Measurements from ENCODE around the gene RSRP1.

Gene RSRP1

DNA sequence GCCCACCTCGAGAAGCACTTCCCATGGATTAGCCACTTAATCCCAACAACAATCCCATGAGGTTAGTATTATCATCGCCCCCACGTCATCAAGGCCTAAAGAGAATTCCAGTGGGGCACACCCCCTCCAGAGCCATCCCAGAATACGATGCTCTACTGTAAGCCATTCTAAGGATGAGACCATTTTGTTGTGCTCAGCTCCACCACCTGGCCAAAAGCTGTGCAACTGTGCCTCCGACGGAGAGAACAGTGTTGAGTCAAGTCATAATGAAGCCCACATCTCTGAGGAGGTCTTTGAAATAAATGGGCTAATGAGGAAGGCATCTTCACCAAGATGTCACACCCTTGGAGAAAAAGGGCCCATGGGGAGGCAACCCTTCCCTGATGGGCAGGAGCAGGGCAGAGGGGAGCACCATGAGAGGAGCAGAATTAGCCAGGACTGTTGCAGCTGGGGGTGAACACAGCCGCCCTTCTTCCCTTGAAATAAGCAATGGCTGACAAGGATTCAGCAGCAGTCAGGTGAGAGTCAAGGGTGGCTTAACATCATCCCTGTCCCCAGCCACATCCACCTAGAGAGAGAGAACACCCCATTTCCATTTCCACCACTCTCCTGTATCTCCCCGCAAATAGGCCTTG lies 29.5 kb downstream of the RSRP1 start:
- DNase-seq (ENCODE audit: low read depth, low spot score): no peak

- DNase-seq (ENCODE audit: low read depth, low spot score): no peak
Measured at GRCh38 chr1:25217015-25217414, 30.2 kb downstream of the RSRP1 start.

DNA sequence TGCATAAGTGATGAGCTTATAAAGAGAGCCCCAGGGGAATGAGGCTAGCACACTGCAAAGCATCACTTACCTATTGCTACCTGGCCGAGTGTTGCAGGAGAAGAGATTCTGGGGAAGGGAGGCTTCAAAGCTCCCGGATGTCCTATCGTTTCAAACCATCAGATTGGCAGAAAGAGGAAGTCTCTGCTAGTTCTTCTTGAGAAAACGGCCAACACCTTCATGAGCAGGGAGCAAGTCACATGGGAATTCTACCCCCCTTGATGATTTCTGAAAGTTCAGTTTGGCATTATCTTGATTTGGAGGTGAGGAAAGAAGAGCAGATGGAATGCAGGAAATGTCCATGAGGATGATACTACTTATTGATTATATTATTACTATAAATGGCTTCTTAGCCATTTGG lies 31.1 kb downstream of the RSRP1 start:
- no peak for DNase-seq (ENCODE audit: low read depth, low spot score)

GRCh38 chr1:25212725-25213124 lies 34.5 kb downstream of the RSRP1 start:
- no peak for DNase-seq (ENCODE audit: low read depth, low spot score)

- DNase-seq (ENCODE audit: low read depth, low spot score): no peak
Measured at GRCh38 chr1:25210728-25211127, 36.5 kb downstream of the RSRP1 start.

DNA sequence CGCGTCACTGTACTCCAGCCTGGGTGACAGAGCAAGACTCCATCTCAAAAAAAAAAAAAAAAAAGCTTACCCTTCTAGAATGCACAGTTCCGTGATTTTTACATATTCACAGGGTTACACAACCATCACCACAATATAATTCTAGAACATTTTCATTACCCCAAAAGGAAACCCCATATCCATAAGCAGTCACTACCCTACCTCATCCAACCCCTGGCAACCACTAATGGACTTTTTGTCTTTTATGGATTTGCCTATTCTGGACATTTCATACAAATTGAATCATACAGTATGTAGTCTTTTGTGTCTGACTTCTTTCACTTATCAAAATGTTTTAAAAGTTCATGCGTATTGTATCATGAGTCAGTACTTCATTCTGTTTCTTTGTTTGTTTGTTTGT lies 37.7 kb downstream of the RSRP1 start:
- DNase-seq (ENCODE audit: low read depth, low spot score): no peak

- DNase-seq (ENCODE audit: low read depth, low spot score): no peak
Measured at GRCh38 chr1:25208561-25209222, 38.6 kb downstream of the RSRP1 start.

- DNase-seq (ENCODE audit: low read depth, low spot score): no peak
Measured at GRCh38 chr1:25208092-25208491, 39.2 kb downstream of the RSRP1 start.

DNA sequence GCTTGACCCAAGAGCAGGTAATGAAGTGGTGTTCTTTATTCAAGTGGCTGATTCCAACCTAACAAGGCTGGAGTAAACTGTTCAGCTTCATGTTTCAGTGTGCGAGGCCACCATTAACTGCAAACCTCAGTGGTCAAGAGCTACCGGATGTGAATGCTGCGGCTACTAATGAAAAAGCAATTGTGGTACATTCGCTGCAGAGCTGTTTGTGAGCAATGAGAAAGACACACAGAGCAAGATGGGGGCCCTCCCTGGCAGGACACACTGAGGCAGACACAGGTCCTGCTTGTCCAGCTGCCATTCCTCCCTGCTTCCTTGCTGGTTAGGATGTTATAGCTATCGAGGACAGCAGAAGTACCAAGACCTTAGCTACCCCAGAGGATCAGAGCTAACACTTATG lies 41.1 kb downstream of the RSRP1 start:
- no peak for DNase-seq (ENCODE audit: low read depth, low spot score)

- DNase-seq (ENCODE audit: low read depth, low spot score): no peak
Measured at GRCh38 chr1:25205786-25206185, 41.5 kb downstream of the RSRP1 start.

DNA sequence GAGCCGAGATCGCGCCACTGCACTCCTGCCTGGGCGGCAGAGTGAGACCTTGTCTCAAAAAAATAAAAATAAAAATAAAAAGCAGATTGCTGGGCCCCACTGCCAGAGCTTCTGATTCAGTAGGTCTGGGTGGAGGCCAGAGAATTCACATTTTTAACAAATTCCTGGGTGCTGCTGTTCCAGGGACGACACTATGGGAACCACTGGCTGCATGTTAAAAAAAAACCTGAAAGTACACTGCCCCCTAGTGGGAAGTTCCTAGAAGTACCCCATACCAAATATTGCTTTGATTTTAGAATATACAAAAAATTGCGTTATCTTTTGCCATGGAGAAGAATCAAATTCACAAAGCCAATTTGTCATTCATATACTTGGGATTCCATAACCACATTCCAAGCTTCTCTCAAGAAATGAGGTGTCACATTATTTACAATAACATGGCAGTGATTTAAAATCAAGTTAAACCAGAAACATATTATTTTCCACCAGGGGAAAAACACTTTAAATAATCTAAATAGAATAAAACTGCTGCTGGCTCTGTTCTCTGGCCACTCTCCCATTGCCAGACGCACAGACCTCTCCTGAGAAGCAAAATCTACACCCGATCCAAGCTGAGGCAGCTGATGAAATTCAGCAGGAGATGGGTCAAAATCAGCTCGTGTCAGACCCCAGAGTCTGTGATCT lies 42.3 kb downstream of the RSRP1 start:
- no peak for DNase-seq (ENCODE audit: low read depth, low spot score)

DNA sequence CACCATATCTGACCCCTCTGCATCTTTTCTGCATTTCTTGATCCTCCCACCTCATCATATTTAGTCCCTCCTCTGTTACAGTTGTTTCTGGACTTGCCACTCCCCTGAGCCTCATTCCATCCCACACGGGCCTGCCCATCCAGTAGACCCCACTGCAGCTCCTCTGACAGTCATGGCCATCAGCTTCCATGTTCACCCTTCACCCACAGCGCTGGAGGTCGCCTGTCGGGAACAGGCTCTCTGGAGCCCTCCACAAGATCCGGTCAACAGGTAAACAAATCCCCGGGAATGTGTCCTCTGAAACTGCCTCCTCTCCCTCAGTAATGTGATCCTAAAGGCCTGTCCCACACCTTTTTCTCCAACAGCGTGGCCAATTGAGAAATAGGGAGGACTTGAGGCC lies 46.2 kb downstream of the RSRP1 start:
- no peak for DNase-seq (ENCODE audit: low read depth, low spot score)

- no peak for DNase-seq (ENCODE audit: low read depth, low spot score)
Measured at GRCh38 chr1:25199819-25200620, 47.2 kb downstream of the RSRP1 start.

DNA sequence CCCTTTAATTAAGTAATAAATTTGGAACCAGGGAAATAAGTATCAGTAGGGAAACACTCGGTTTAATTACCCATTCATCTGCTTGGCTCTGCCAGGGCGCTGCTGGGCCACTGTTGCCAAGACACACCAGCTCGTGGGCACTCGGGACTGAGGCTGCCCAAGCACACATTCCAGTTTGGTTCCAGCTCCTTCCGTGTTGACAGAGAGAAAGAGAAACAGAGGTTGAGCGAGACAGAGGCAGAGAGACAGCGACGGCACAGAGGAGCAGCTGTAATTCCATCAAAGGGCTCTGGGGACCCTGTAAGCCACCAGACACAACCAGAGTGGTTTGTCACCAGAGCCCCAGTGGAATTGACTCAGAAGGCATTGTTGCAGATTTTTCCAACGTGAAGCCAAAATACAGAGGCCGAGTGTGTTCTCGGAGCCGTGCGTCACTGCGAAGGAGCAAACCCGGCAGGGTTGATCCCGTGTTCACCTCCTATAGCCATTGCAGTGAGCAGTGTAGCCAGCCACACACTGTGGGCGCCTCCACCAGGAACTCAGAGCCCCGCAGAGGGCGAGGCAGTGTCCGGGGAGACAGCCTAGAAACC lies 48.5 kb downstream of the RSRP1 start:
- DNase-seq (ENCODE audit: low read depth, low spot score): no peak

DNA sequence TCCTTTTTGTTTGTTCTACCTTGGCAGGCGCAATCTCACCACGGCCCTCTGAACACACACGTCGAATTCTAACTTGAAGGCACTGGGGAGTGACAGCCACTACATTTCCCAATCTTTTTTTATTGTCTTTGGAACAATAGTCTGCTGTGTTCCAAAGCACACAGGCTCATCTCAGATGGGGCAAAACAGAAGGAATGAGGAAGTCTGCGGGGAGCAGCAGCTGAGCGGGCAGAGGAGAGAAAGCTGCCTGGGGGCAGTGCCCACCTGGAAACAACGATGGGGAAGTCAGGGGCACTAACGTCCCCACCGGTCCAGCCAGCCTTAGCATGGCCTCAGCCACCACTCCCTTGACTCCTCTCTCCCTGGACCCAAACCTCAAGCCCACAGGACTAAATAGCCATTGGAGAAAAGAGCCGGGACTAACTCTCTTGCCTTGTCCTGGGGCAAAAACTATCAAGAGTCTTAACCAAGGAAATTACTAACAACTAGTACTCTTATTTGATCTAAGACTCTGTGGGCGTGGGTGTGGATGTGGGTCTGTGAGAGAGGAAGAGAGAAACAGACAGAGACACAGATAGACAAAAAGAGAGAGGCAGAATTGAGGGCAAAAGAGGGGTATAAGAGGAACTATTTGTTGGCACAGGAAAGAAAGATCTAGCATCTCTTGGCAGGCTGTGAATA lies 49.1 kb downstream of the RSRP1 start:
- no peak for DNase-seq (ENCODE audit: low read depth, low spot score)

- no peak for DNase-seq (ENCODE audit: low read depth, low spot score)
Measured at GRCh38 chr1:25197235-25197975, 49.8 kb downstream of the RSRP1 start.

- DNase-seq (ENCODE audit: low read depth, low spot score): no peak
Measured at GRCh38 chr1:25196830-25197229, 50.4 kb downstream of the RSRP1 start.

GRCh38 chr1:25195835-25196234 lies 51.4 kb downstream of the RSRP1 start:
- no peak for DNase-seq (ENCODE audit: low read depth, low spot score)

DNA sequence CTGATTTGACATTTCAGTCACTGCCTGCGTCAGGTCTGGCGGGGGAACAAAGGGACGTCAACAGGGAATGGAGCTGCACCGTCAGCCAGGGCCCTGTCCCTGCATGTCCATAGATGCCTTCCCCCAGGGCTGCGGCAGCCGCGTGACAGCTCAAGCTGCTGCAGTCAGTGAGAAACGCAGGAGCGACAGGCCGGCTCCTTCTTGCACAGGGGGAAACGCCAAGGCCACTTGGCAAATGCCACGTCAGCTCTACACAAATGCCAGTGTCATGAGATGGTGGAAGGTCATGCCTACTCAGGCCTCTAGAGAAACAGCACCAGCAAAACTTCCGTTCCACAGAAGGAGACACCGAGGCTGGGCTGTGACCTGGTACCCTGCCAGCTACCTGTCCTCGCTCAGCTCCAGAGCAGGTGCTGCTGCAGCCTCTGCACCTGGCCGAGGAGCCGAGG lies 52.7 kb downstream of the RSRP1 start:
- DNase-seq (ENCODE audit: low read depth, low spot score): no peak

DNA sequence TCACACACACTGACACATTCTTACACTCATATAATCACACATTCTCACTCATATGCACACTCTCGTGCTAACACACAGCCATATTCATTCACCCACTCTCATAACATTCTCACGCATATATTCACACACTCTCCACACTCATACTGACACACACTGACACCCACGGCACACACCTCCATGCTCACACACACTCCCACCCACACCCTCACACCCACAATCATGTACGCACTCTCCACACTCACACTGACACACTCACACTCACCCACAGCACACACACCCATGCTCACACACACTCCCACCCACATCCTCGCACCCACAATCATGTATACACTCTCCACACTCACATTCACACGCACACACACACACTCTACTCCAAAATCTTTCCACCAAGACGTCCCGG lies 53.2 kb downstream of the RSRP1 start:
- DNase-seq (ENCODE audit: low read depth, low spot score): no peak

GRCh38 chr1:25193229-25193628 lies 54.0 kb downstream of the RSRP1 start:
- no peak for DNase-seq (ENCODE audit: low read depth, low spot score)

Measured in smooth muscle cell of the brain vasculature (primary cell).